ENCODE results near the gene FANCG.

The FANCG gene

DNA sequence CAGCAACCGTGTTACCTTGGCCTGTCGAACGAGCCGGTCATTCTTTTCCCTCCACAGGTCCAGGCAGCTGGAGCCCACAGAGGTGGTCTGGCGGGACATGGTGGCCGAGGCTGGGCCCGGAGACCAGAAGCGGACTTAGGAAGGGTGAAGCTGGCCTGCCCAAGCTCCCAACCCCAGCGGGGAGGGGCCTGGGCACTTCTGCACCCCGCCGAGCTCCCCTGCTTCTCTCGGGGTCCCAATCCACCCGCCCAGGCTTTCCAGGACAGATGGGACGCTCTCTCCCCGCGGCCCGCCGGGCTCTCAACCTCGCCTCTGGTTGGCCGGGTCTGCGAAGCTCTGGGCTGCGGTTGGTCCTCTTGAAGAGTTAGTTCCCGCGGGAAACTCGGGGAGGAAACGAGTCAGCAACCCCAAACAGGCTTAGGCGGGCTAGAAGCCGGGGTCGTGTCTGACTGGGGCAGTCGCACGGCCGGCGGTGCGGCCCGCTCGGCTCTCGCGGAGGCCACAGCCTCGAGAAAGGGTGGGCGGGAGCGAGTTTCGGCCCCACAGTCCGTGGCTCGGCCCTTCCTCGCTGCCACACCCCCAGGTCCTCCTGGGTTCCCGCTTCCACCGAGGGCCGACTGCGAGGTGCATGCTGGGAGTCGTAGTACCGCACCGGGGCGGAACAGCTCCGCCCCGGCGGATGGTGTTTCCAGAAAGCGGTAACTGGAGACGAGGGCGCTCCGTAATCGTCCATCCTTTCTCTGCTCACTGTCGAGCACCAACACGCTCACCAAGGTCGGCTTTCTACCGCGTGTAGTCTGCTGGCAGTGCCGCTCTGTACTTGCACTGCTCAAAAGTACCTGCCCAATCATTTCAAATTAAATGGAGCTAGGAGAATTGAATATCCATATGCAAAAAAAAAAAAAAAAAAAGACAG lies at the start of gene FANCG:
Gene FANCG (minus strand): TSS at position 517 of the 916 bp plus-strand sequence. CDS start 418 bp downstream, at position 99.
- peak; percentile 25 to 70 for DNase-seq (ENCODE audit: extremely low read depth in 1 of 2, low read depth in 1 of 2)

DNA sequence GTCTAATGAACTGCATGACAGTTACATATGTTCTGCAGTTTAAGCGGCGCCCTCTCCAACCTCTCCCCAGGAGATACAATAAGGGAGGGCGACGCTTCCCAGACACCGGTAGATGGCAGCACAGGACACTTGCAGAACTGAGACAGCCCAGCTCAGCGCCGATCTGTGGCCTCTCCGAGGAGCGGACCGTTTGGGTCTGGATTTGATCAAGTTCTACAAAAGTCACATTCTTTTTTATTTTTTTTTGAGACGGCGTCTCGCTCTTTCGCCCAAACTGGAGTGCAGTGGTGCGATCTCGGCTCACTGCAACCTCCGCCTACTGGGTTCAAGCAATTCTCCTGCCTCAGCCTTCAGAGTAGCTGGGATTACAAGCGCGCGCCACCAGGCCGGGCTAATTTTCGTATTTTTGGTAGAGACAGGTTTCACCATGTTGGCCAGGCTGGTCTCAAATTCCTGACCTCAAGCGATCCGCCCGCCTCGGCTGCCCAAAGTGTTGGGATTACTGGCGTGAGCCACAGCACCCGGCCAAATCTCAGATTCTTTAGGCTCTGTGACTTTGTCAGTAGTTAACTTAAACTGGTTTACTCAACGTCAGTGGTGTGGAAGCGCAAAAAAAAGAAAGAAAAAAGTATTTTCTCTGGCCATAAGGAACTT lies 37.3 kb upstream of the FANCG start:
- peak; percentile 73 to 80 for DNase-seq (ENCODE audit: extremely low read depth in 1 of 2, low read depth in 1 of 2)

GRCh38 chr9:35116539-35116897 lies 36.8 kb upstream of the FANCG start:
- DNase-seq (ENCODE audit: extremely low read depth in 1 of 2, low read depth in 1 of 2): no peak

GRCh38 chr9:35115680-35116538 lies 36.2 kb upstream of the FANCG start, which contains the start of gene ATOSB:
TSS of gene ATOSB (minus strand) at chr9:35115862. CDS start at chr9:35108274, 7,588 bp downstream.
- DNase-seq (ENCODE audit: extremely low read depth in 1 of 2, low read depth in 1 of 2): peak; percentile 74 to 88

DNA sequence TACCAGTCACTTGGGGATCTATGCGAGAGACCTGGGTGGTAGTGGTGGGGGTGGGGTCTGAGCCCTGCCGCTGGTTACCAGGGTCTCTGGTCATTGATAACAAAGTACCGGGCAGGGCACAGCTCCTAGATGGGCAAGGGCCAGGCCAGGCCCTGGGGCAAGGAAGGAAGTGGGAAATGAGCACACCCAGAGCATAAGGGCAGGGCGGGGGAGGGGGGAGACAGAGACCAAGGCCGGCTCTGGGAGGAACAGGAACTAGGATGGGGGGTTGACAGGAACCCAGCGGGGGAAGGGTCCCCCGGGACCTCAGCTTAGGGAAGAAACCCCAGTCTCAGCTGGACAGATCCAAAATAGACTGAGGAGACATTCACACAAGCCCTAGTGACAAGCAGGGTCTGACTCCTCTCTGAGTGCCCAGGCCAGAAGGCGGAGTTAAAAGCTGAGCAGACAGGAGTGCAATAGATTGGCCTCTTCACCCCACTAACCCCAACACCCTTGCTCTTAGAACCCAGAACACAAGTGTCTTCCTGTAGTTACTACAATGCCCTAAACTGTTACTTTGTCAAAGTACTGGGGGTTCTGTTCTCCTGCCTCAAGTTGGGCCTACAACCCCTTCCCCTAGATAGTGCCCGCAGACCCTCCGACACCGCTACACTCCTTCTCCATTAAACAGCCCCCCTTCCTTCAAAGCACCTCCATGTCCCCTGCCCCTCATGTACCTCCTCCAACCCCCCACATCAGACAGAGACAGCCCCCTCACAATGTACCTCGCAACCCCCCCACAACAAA lies 35.3 kb upstream of the FANCG start:
- no peak for DNase-seq (ENCODE audit: extremely low read depth in 1 of 2, low read depth in 1 of 2)

DNA sequence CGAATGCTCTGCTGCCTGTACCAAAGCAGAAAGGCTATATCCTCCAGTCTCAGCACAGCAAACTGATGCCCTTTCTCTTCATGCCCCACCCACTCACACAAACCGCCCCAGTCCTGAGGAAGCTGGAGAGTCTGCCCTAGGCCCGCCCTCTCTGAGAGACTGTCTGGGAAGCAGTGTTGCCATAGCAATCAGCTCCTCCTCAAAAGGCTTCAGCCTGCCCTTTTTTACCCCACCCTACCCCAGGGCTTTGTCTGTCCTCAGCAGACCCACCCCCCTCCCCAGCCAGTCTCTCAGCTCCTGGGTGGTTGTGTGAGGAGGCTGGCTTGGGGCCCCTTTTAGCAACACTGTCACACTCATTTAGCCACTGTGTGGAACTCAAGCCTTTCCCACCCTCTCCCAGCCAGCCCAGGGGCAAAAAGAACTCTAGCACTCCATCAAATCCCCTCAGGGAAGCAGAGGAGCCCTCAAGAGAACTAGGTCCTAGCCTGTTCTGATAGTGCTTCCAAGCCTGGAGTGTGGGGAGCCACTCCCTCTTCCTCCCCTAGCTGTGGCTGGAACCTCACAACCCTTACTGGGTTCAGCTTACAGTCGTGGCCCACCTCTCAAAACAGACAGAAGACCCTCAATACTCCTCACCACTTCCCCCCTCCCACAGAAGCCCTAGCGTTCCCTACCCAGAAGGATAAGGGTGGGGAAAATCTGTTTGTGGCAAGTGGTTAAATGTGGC lies 34.5 kb upstream of the FANCG start:
- DNase-seq (ENCODE audit: extremely low read depth in 1 of 2, low read depth in 1 of 2): peak; percentile 33 to 45

DNA sequence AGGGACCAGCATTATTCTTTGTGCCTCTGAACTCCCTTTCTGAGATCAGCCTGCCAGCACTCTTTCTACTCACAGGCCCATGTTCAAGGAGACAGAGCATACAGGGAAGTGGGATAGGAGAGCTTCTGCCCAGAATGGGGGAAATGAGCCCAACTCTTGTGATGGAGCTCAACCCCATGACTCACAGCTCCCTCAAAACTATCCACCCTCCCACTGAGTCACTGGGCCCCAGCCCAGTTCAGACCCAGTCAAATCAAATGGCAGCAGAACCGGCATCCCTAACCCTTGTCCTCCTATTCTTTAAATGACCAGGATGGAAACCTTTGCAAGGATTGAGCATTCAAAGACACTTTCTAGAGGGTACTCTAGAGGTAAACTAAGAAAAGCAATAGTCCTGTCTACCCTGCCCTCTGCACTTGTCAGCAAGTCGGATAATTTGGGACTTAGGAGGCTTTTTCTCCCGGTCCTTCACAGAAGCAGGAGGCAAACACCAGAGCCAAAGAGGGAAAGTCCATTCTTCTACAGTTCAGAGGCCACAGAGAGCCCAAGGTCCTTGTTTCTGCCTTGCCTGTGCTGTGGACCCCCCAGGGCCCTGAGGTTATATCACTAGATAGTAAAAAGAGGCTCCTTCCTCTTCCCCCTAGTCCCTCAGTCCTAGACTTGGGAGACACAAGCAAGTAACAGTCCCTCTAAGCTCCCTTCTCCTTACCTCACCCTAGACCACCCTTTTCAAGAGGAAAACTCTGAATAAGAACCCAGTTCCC lies 32.7 kb upstream of the FANCG start:
- DNase-seq (ENCODE audit: extremely low read depth in 1 of 2, low read depth in 1 of 2): no peak

DNA sequence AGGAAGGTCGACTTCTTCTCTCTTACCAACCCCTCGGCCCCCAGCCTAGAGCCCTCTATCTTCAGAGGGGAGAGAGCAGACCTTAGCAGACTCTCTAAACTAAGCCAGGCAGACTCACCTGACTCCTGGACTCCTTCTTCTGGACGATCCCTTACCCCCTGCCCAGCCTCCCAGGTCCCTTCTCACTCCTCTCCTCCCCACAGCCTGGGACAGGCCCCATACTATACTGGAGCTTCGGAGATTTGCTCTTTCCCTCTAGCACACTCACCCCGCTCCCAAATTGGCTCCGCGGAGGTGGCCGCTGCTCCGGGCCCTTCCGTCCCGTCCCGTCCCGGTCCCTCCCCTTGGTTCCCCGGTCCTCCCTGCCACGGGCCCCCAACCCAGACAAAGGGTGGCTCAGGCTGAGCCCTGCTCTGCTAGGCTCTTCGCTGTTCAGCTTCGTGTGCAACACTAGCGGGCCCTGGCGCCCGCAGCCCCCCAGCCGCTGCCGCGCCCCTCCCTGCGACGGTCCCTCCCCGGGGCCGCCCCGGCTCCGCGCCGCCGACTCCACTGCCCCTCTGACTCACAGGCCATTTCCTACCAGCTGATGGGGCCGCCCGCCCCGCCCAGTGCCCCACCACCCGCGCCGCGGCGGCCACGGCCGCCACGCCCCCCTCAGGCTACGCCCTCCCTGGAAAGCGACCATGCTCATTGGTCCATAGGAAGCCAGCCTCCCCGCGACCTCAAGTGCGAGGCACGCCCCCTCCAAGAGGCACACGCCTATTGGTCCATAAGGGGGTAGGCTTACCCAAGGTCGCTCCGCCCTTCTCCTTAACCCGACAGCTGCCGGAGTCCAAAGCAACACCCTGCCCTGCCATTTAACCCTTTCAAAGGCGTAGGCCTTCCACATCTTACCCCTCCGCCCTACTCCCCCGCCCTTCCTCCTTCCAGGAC lies 31.5 kb upstream of the FANCG start:
- peak; percentile 91 to 93 for DNase-seq (ENCODE audit: extremely low read depth in 1 of 2, low read depth in 1 of 2)

- DNase-seq (ENCODE audit: extremely low read depth in 1 of 2, low read depth in 1 of 2): no peak
Observed at GRCh38 chr9:35110327-35110761, 30.6 kb upstream of the FANCG start.

DNA sequence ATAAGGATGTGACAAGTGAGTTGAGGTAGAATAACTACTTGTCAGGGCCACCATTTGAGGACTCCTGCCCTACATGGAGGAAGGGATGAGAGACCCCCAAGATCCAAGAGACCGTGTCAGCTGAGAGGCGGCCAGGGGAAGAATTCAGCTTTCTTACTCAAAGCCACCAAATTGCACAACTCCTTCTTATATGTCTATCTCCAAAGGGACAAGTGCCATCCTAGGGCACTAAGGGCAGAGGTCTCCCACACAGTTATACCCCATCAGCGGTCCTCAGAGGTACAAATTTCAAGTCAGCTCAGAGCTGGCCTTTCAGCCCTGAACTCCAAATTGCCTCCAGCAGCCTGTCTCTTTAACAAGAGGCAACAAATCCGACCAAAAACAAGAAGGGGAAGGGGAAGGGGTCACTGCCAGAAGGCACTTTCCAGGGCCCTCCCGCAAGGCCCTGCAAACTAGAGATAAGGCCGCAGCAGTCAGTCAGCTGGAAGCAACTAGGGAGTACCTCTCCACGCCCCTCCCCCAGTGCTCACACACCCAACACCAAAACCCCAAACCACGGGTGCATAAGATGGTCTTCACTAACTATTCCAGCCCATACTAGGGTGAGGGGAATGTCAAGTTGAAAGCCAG lies 29.3 kb upstream of the FANCG start:
- no peak for DNase-seq (ENCODE audit: extremely low read depth in 1 of 2, low read depth in 1 of 2)

DNA sequence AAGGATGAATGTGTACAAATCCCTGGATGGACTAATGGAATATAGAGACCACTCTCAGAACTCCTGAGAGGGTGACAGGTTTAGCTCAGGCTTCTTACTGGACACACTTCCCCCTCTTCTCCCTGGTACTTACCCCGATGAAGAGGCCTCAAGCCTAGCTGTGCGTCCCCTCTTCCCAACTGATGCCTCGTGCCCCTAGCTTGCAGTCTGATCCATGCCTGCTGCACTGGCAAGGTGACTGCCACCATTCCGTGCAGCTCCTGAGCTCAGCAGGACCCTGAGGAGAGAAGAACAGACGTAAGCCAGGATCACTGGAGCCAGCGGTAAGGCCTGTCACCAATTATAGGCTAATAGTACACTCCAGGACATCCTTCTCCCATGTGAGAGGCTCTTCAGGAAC lies 28.7 kb upstream of the FANCG start:
- DNase-seq (ENCODE audit: extremely low read depth in 1 of 2, low read depth in 1 of 2): no peak

DNA sequence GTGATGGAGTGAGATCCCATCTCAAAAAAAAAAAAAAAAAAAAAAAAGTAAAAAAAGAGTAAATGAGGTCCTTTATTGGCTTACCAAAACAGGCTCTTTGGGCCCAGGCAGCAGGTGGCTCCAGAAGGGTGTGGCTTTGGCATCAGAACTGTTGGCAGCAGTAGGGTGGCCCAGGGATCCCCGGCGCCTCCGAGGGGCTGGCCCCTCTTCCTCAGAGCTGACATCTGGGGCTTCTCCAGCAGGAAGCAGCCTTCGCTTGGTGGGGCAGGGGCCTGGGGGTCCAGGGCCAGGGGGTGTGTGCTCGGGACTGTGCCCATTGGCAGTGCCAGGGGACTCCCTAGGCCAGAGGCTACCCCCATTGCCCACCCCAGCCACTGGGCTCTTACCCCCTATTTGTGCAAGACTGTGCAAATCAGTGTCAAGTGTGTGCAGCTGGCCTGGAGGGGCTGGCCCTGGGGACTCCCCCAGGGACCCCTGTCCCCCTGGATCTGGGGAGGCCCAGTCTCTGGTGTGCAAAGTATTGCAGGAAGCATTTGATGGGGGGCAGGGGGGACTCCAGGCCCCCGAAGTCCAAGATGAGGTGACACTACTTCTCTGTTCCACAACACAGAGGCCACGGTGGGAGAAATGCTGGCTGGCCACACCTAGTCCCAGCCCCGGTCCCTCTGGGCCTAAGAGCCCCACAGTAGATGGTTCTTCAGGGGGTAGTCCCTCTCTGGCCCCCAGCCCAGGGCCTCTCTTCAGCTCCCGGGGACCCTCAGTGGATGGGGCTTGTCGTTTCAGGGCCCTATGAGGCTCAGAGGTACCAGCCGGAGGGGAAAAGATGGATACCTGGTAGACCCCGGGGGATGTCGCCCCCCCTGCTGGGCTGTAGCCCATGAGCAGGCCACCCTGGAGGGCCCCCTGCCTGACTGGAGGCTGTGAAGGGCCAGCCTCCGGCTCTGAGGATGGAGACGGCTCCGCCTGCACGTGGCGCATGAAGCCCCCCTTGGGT lies 27.9 kb upstream of the FANCG start:
- no peak for DNase-seq (ENCODE audit: extremely low read depth in 1 of 2, low read depth in 1 of 2)

DNA sequence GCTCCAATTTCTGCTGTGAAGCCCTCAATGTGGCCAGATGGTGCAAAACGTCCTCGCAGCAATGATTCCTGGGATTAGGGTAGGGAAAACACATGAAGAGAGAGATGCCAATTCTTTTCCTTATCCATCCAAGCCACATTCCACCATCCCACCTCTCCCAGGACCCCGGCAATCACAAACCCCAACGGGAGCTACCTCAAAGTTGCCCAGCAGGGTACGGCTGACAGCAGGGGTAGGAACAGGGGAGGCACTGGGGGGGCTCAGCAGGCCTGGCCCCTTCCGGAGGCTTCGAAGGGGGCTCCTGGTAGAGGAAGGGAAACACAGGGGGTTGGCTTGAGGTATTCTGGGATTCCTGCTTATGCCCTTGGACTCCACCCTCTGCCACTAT lies 26.6 kb upstream of the FANCG start:
- no peak for DNase-seq (ENCODE audit: extremely low read depth in 1 of 2, low read depth in 1 of 2)

DNA sequence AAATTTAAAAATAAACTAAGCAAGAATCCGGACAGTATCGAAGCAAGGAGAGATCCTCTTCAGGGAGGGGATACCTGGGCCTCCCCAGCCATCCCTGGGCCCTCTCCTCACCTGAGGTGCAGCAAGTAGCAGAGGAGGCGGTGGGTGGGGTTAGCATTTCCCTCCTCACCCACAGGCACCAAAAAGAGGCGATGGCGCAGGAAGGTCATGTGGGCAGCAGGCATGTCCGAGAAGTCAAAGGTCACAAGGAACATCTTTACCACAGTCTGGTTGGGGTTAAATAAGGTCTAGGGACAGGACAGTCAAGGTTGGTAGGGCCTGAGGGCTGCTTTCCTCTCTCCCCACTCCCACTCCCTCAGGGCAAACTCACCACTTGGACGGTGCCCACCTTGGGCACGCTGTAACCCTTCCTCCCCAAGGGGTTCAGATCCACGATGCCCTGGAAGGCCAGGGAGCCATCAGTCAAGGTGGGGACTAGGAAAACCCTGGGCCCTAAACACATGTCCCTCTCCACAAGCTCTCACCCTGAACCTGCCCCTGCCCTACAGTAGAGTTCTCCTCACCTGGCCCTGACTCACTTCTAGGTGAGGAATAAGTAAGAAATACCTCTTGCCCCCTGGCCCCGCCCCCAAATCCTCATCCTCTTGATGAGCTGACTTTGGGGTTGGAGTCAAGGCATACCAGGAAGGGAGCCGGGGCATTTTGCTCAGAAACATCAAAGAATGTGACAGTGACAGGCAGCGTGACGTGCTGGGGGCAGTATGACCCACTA lies 26.0 kb upstream of the FANCG start:
- DNase-seq (ENCODE audit: extremely low read depth in 1 of 2, low read depth in 1 of 2): no peak

DNA sequence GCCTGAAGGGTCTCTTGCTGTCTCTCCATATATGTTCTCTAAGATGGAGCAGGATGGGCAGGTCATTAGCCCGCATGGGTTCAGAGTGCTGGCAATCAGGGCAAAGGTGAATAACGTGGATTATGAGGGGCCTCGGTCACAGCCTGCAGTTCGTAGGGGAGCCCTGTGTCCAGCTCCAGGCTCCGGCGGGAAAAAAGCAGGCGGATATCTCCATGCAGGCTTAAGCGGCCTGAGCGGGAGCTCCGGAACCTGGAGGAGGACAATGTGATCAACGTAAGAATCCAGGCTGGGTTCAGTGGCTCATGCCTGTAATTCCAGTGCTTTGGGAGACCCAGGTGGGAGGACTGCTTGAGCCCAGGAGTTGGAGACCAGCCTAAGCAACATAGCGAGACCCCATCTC lies 25.4 kb upstream of the FANCG start:
- DNase-seq (ENCODE audit: extremely low read depth in 1 of 2, low read depth in 1 of 2): no peak
